Activated CD8-positive, alpha-beta memory T cell treated with anti-CD3 and anti-CD28 coated beads, Interleukin-2, amount 10 ng/mL, durations not matched to agents 7 days and 5 days (primary cell): ENCODE results near the gene URB1. TPM values are rescaled to one million over a fixed set of nuclear protein-coding genes. Genes with fewer than 3 reads are reported as not detected.
"Not testable (repeated sequence)": the region's sequence is repeated elsewhere in the genome, so short reads cannot be mapped to it uniquely, and the experiment has no call there.

Experiments used
- ATAC-seq: fragments of 150-1000 bp; cut with Tn5 transposase; one replicate; pipeline ENCODE4 v1.10.0; 2021; ENCODE audit warnings: moderate library complexity
- CTCF ChIA-PET: fragments of 350-600 bp; sonication (Branson Sonifier 250); formaldehyde crosslinking; loops from one replicate; lab custom pipeline; 2021; ENCODE audit warnings: antibody characterized with exemption; lab: Charles Lee
- DNase-seq: peaks from one replicate; pipeline ENCODE4 v3.0.0-alpha.2; 2020
- H3K27ac Mint-ChIP-seq: one replicate; pipeline ENCODE4 v1.8.0; 2021; ENCODE audit warnings: mild to moderate bottlenecking, mixed read lengths
- H3K27me3 Mint-ChIP-seq: one replicate; pipeline ENCODE4 v1.8.0; 2021; ENCODE audit warnings: mixed read lengths
- H3K36me3 Mint-ChIP-seq: one replicate; pipeline ENCODE4 v1.8.0; 2021; ENCODE audit warnings: mild to moderate bottlenecking, mixed read lengths
- H3K4me1 Mint-ChIP-seq: one replicate; pipeline ENCODE4 v1.8.0; 2021; ENCODE audit warnings: mixed read lengths
- H3K4me3 Mint-ChIP-seq: one replicate; pipeline ENCODE4 v1.8.0; 2021; ENCODE audit warnings: mild to moderate bottlenecking, moderate library complexity, mixed read lengths
- H3K9me3 Mint-ChIP-seq: one replicate; pipeline ENCODE4 v1.8.0; 2022; ENCODE audit warnings: low read depth, mixed read lengths
- total RNA-seq, 2 experiments: library from RNA; stranded (reverse); gene quantifications; one replicate each; pipeline ENCODE4 v1.2.3, GENCODE V29; 2021

The URB1 gene
- total RNA-seq, result 10 to 100 TPM; 17.5 to 28.3 TPM

- peaks cover 10% of the 10 kb centered on the region for H3K36me3 Mint-ChIP-seq
- CTCF ChIA-PET, result interaction anchor here (1.4 to 2.8 kb wide), 5 partner anchors 9 to 208 kb away, joined by 3 to 21 read pairs (median 7); no protein-coding TSS in a partner anchor
- DNase-seq (peak; percentile 95), ATAC-seq (peak; percentile 98)
- H3K4me1 Mint-ChIP-seq, result peaks cover 49% of the 10 kb centered on the region
- peak within 1 kb of the TSS; percentile 81 for H3K4me3 Mint-ChIP-seq
- H3K9me3 Mint-ChIP-seq, result no peaks in the 10 kb centered on the region
- H3K27ac Mint-ChIP-seq, result peak within 1 kb of the TSS; percentile 87
- H3K27me3 Mint-ChIP-seq, result no peaks in the 10 kb centered on the region
These were observed at the start of gene URB1 for GRCh38 chr21:32392880-32393676. URB1 (minus strand) TSS chr21:32393012; CDS start chr21:32392910, 102 bp downstream.

- CTCF ChIA-PET, result no interaction called here
- DNase-seq (no peak), ATAC-seq (no peak)
- Mint-ChIP-seq H3K36me3 (no peaks in the 10 kb centered on the region), H3K4me1 (no peaks in the 10 kb centered on the region), H3K27ac (no peak overlapping the region), H3K4me3 (no peak overlapping the region), H3K9me3 (no peaks in the 10 kb centered on the region), H3K27me3 (no peaks in the 10 kb centered on the region)
These were observed 44.9 kb upstream of the URB1 start for GRCh38 chr21:32437729-32438128.

GRCh38 chr21:32432982-32433660 lies 40.3 kb upstream of the URB1 start:
- H3K4me3 Mint-ChIP-seq, H3K27ac Mint-ChIP-seq, CTCF ChIA-PET, DNase-seq, H3K27me3 Mint-ChIP-seq, ATAC-seq, H3K36me3 Mint-ChIP-seq, H3K4me1 Mint-ChIP-seq, H3K9me3 Mint-ChIP-seq: not testable (repeated sequence)

GRCh38 chr21:32427958-32428623 lies 35.3 kb upstream of the URB1 start:
- ATAC-seq (no peak), DNase-seq (no peak)
- CTCF ChIA-PET, result no interaction called here
- no peaks in the 10 kb centered on the region for H3K27me3 Mint-ChIP-seq
- H3K4me3 Mint-ChIP-seq, result no peak overlapping the region
- peaks cover 4% of the 10 kb centered on the region for H3K36me3 Mint-ChIP-seq
- H3K27ac Mint-ChIP-seq, result no peak overlapping the region
- no peaks in the 10 kb centered on the region for H3K9me3 Mint-ChIP-seq
- H3K4me1 Mint-ChIP-seq, result no peaks in the 10 kb centered on the region

GRCh38 chr21:32426592-32427051 lies 33.8 kb upstream of the URB1 start:
- Mint-ChIP-seq H3K4me3 (no peak overlapping the region), H3K9me3 (peaks cover 3% of the 10 kb centered on the region), H3K36me3 (peaks cover 6% of the 10 kb centered on the region), H3K27ac (no peak overlapping the region), H3K27me3 (no peaks in the 10 kb centered on the region), H3K4me1 (no peaks in the 10 kb centered on the region)
- DNase-seq (no peak), ATAC-seq (no peak)
- CTCF ChIA-PET, result interaction anchor here (1.2 kb wide), 1 partner anchor 11 kb away, joined by 3 read pairs; no protein-coding TSS in a partner anchor

- Mint-ChIP-seq H3K27ac (no peak overlapping the region), H3K4me1 (no peaks in the 10 kb centered on the region), H3K36me3 (peaks cover 6% of the 10 kb centered on the region), H3K4me3 (no peak overlapping the region), H3K27me3 (no peaks in the 10 kb centered on the region), H3K9me3 (peaks cover 3% of the 10 kb centered on the region)
- CTCF ChIA-PET, result interaction anchor here (1.2 kb wide), 1 partner anchor 11 kb away, joined by 3 read pairs; no protein-coding TSS in a partner anchor
- no peak for DNase-seq
- ATAC-seq, result no peak
These were observed 33.3 kb upstream of the URB1 start for GRCh38 chr21:32426066-32426465.

- DNase-seq (no peak), ATAC-seq (no peak)
- no peaks in the 10 kb centered on the region for H3K27me3 Mint-ChIP-seq
- CTCF ChIA-PET, result no interaction called here
- peaks cover 3% of the 10 kb centered on the region for H3K9me3 Mint-ChIP-seq
- no peak overlapping the region for H3K4me3 Mint-ChIP-seq
- H3K36me3 Mint-ChIP-seq, result peaks cover 6% of the 10 kb centered on the region
- no peaks in the 10 kb centered on the region for H3K4me1 Mint-ChIP-seq
- no peak overlapping the region for H3K27ac Mint-ChIP-seq
These were observed 32.8 kb upstream of the URB1 start for GRCh38 chr21:32425628-32426027.

GRCh38 chr21:32424674-32425073 lies 31.9 kb upstream of the URB1 start:
- ATAC-seq (no peak), DNase-seq (no peak)
- H3K36me3 Mint-ChIP-seq, result peaks cover 4% of the 10 kb centered on the region
- H3K27ac Mint-ChIP-seq, result no peak overlapping the region
- no peaks in the 10 kb centered on the region for H3K27me3 Mint-ChIP-seq
- no peak overlapping the region for H3K4me3 Mint-ChIP-seq
- H3K9me3 Mint-ChIP-seq, result peaks cover 3% of the 10 kb centered on the region
- H3K4me1 Mint-ChIP-seq, result no peaks in the 10 kb centered on the region
- CTCF ChIA-PET, result no interaction called here

GRCh38 chr21:32424191-32424535 lies 31.4 kb upstream of the URB1 start:
- no peak overlapping the region for H3K4me3 Mint-ChIP-seq
- no peak for ATAC-seq
- H3K4me1 Mint-ChIP-seq, result no peaks in the 10 kb centered on the region
- H3K36me3 Mint-ChIP-seq, result peaks cover 4% of the 10 kb centered on the region
- CTCF ChIA-PET, result no interaction called here
- H3K9me3 Mint-ChIP-seq, result peaks cover 3% of the 10 kb centered on the region
- no peak overlapping the region for H3K27ac Mint-ChIP-seq
- DNase-seq, result no peak
- no peaks in the 10 kb centered on the region for H3K27me3 Mint-ChIP-seq

GRCh38 chr21:32423320-32424190 lies 30.7 kb upstream of the URB1 start:
- no peak overlapping the region for H3K27ac Mint-ChIP-seq
- peaks cover 3% of the 10 kb centered on the region for H3K9me3 Mint-ChIP-seq
- peaks cover 4% of the 10 kb centered on the region for H3K36me3 Mint-ChIP-seq
- no peaks in the 10 kb centered on the region for H3K4me1 Mint-ChIP-seq
- CTCF ChIA-PET, result interaction anchor here (1.9 kb wide), 1 partner anchor 146 kb away, joined by 5 read pairs; no protein-coding TSS in a partner anchor
- no peak overlapping the region for H3K4me3 Mint-ChIP-seq
- DNase-seq (no peak), ATAC-seq (no peak)
- H3K27me3 Mint-ChIP-seq, result no peaks in the 10 kb centered on the region

- CTCF ChIA-PET, result interaction anchor here (0.6 to 1.9 kb wide), 2 partner anchors 147 to 148 kb away, joined by 3 to 5 read pairs; no protein-coding TSS in a partner anchor
- no peaks in the 10 kb centered on the region for H3K27me3 Mint-ChIP-seq
- DNase-seq (no peak), ATAC-seq (no peak)
- no peaks in the 10 kb centered on the region for H3K4me1 Mint-ChIP-seq
- no peak overlapping the region for H3K4me3 Mint-ChIP-seq
- peaks cover 4% of the 10 kb centered on the region for H3K36me3 Mint-ChIP-seq
- no peak overlapping the region for H3K27ac Mint-ChIP-seq
- peaks cover 3% of the 10 kb centered on the region for H3K9me3 Mint-ChIP-seq
These were observed 29.3 kb upstream of the URB1 start for GRCh38 chr21:32422064-32422463.

- peaks cover 3% of the 10 kb centered on the region for H3K9me3 Mint-ChIP-seq
These were observed 25.3 kb upstream of the URB1 start for GRCh38 chr21:32418146-32418545.

More at GRCh38 chr21:32418146-32418545, 25.3 kb upstream of the URB1 start:
- H3K36me3 Mint-ChIP-seq, result peaks cover 4% of the 10 kb centered on the region
- no peaks in the 10 kb centered on the region for H3K27me3 Mint-ChIP-seq
- DNase-seq, result no peak
- no peak for ATAC-seq
- peaks cover 14% of the 10 kb centered on the region for H3K4me1 Mint-ChIP-seq
- H3K27ac Mint-ChIP-seq, result no peak overlapping the region
- H3K4me3 Mint-ChIP-seq, result no peak overlapping the region
- CTCF ChIA-PET, result interaction anchor here (1.0 kb wide), 1 partner anchor 14 kb away, joined by 3 read pairs; no protein-coding TSS in a partner anchor
